Measurements from ENCODE around the gene DZIP3. TPM values are rescaled to one million over a fixed set of nuclear protein-coding genes. Genes with fewer than 3 reads are reported as not detected.

The DZIP3 gene
- total and polyA plus RNA-seq, 2 donors (not counting 1 experiment from before 2014, with no cell fraction given), result 6.8 to 11.1 TPM

GRCh38 chr3:108603691-108604090 is 14.2 kb downstream of the DZIP3 start:
- no peaks in the 10 kb centered on the region for H3K27me3 ChIP-seq (replicated peaks in 1 of 4; ENCODE audit: control extremely low read depth in 1 of 4, control insufficient read depth in 3 of 4, insufficient read depth in 4 of 4, low read length in 3 of 4)
- peak overlapping the region; percentile 48 to 85 for H3K27ac ChIP-seq (ENCODE audit: low read length in 2 of 2)
- ATAC-seq (ENCODE audit: low read depth) (peak; percentile 51), DNase-seq (peak; percentile 64)
- Mint-ChIP-seq H3K4me1 (peaks cover 27% of the 10 kb centered on the region), H3K4me3 (peak overlapping the region; percentile 65), H3K9me3 (ENCODE audit: insufficient read depth) (no peaks in the 10 kb centered on the region), H3K27ac (peak overlapping the region; percentile 51), H3K27me3 (no peaks in the 10 kb centered on the region)
- H3K9me3 ChIP-seq (ENCODE audit: control extremely low read depth in 1 of 3, control insufficient read depth in 2 of 3, insufficient read depth in 1 of 3, low read length in 2 of 3), result no peaks in the 10 kb centered on the region
- H3K4me2 ChIP-seq (replicated peaks; ENCODE audit: low read depth, low read length, poor library complexity, severe bottlenecking), result peak overlapping the region; percentile 68
- H3K4me1 ChIP-seq (ENCODE audit: control insufficient read depth in 2 of 2, insufficient read depth in 2 of 2, low read length in 2 of 2), result peaks cover 29 to 32% of the 10 kb centered on the region in 2 donors
- peak overlapping the region in 1 of 5 experiments; percentile 47 for H3K4me3 ChIP-seq (ENCODE audit: control extremely low read depth in 1 of 5, extremely low read depth in 1 of 5, insufficient read depth in 1 of 5, low read depth in 2 of 5, low read length in 4 of 5)
- no peaks in the 10 kb centered on the region for H3K36me3 ChIP-seq (replicated peaks in 1 of 2; ENCODE audit: control extremely low read depth in 1 of 2, control insufficient read depth in 1 of 2, extremely low read depth in 1 of 2, insufficient read depth in 2 of 2, low read length in 1 of 2)
- peak overlapping the region; percentile 35 for H3K9ac ChIP-seq (ENCODE audit: low read length)
- POLR2A ChIA-PET, result interaction anchor here (0.6 to 2.8 kb wide), 2 partner anchors 12 to 14 kb away, joined by 5 to 16 read pairs; partner anchors contain the start of genes CIP2A and DZIP3
- no peaks in the 10 kb centered on the region for H4K20me1 ChIP-seq (ENCODE audit: control insufficient read depth, insufficient read depth, low read length, poor library complexity, severe bottlenecking)
- H3K79me2 ChIP-seq (ENCODE audit: control insufficient read depth, insufficient read depth, low read length), result peaks cover 6% of the 10 kb centered on the region
- CTCF ChIA-PET, result interaction anchor here (0.8 to 3.5 kb wide), 5 partner anchors 14 to 311 kb away, joined by 3 to 15 read pairs (median 4); partner anchors contain the start of genes CIP2A and DZIP3
- H2AFZ ChIP-seq (ENCODE audit: insufficient read depth, low read depth, low read length, poor library complexity, severe bottlenecking), result peak overlapping the region; percentile 67
- intact Hi-C loops (cut with micrococcal nuclease), result no loop called here
- TF ChIP-seq CTCF (IDR thresholded peaks at IDR 0.05) (no peak), EZH2 (IDR thresholded peaks at IDR 0.05; ENCODE audit: borderline replicate concordance, insufficient read depth, low read depth, low read length, poor library complexity, severe bottlenecking) (no peak)

GRCh38 chr3:108605028-108605427 is 15.5 kb downstream of the DZIP3 start:
- DNase-seq, result no peak
- Histone ChIP-seq H3K27ac (ENCODE audit: low read length in 2 of 2) (no peak overlapping the region), H3K4me3 (ENCODE audit: control extremely low read depth in 1 of 5, extremely low read depth in 1 of 5, insufficient read depth in 1 of 5, low read depth in 2 of 5, low read length in 4 of 5) (no peak overlapping the region), H3K79me2 (ENCODE audit: control insufficient read depth, insufficient read depth, low read length) (peaks cover 6% of the 10 kb centered on the region), H3K9me3 (ENCODE audit: control extremely low read depth in 1 of 3, control insufficient read depth in 2 of 3, insufficient read depth in 1 of 3, low read length in 2 of 3) (no peaks in the 10 kb centered on the region), H3K9ac (ENCODE audit: low read length) (no peak overlapping the region), H3K4me2 (replicated peaks; ENCODE audit: low read depth, low read length, poor library complexity, severe bottlenecking) (no peak overlapping the region), H3K27me3 (replicated peaks in 1 of 4; ENCODE audit: control extremely low read depth in 1 of 4, control insufficient read depth in 3 of 4, insufficient read depth in 4 of 4, low read length in 3 of 4) (no peaks in the 10 kb centered on the region), H3K36me3 (replicated peaks in 1 of 2; ENCODE audit: control extremely low read depth in 1 of 2, control insufficient read depth in 1 of 2, extremely low read depth in 1 of 2, insufficient read depth in 2 of 2, low read length in 1 of 2) (no peaks in the 10 kb centered on the region), H3K4me1 (ENCODE audit: control insufficient read depth in 2 of 2, insufficient read depth in 2 of 2, low read length in 2 of 2) (peaks cover 29 to 32% of the 10 kb centered on the region in 2 donors), H4K20me1 (ENCODE audit: control insufficient read depth, insufficient read depth, low read length, poor library complexity, severe bottlenecking) (no peaks in the 10 kb centered on the region), H2AFZ (ENCODE audit: insufficient read depth, low read depth, low read length, poor library complexity, severe bottlenecking) (no peak overlapping the region)
- no peaks in the 10 kb centered on the region for H3K9me3 Mint-ChIP-seq (ENCODE audit: insufficient read depth)
- ChIA-PET CTCF (interaction anchor here (0.8 to 3.5 kb wide), 2 partner anchors 15 to 1369 kb away, joined by 3 to 15 read pairs; partner anchors contain the start of genes CIP2A and DZIP3), POLR2A (no interaction called here)
- no CpG with 5 or more reads among the region's 2 CpGs for WGBS (ENCODE audit: insufficient coverage)
- no peaks in the 10 kb centered on the region for H3K27me3 Mint-ChIP-seq
- intact Hi-C loops (cut with micrococcal nuclease), result no loop called here
- H3K4me3 Mint-ChIP-seq, result no peak overlapping the region
- no peak for ATAC-seq (ENCODE audit: low read depth)
- no peak overlapping the region for H3K27ac Mint-ChIP-seq
- TF ChIP-seq EZH2 (IDR thresholded peaks at IDR 0.05; ENCODE audit: borderline replicate concordance, insufficient read depth, low read depth, low read length, poor library complexity, severe bottlenecking) (no peak), CTCF (IDR thresholded peaks at IDR 0.05) (no peak)
- peaks cover 27% of the 10 kb centered on the region for H3K4me1 Mint-ChIP-seq
